HG03097 (cell line): ENCODE measurements around the gene DGKI.

Experiments
- ATAC-seq: cut with Tn5 transposase; IDR thresholded peaks from one replicate; pipeline ENCODE4 v1.9.1; 2021; ENCODE audit not compliant: unreplicated experiment, low FRiP score

DGKI gene

DNA sequence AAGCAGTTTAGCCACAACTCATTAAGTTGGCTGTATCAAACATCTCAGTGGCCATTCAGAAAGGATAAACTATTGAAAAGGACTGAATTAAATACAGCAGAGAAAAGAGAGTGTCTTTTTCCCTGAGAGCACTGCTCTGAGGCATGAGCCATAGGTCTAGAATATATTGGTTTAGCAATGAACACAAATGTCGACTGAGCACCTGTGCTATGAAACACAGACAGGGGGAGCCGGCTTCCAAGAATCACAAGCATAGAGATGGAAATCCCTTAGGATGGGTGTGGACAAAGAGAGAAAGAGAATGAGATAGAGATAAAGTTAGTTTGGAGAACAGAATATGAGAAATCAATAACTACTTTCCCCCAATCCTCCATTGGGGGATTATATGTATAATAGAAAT is 54.8 kb downstream of the DGKI start:
- no peak for ATAC-seq

GRCh38 chr7:137790828-137791227 is 55.9 kb downstream of the DGKI start:
- ATAC-seq: no peak

DNA sequence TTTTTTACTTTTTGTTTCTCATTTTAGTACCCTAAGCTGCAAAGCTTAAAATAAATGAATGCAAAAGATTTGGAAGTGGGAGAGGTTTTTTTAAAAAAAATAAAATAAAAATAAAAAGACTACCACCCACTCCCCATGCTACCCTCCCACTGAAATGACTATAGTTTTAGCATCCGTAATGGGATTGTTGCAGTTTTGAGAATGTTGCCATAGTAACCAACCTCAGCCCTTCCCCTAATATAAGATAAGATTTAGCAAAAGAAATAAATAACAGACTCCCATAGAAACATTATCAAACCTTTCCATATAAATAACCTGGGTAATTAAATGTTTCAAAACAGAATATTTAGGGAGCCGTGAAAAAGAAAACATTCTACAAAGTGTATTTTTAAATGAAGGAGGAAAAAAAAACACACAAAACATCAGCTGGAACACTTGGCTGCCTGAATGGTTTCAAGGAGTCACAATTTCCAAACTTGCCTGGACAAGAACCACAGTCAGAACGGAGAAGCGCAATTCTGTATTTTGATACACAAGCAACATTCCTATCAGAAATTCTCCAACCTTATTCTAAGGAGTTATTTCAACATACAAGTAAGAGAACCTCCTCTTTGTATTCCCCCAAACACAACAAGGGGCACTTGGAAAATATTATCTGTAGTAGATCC is 57.4 kb downstream of the DGKI start:
- no peak for ATAC-seq

DNA sequence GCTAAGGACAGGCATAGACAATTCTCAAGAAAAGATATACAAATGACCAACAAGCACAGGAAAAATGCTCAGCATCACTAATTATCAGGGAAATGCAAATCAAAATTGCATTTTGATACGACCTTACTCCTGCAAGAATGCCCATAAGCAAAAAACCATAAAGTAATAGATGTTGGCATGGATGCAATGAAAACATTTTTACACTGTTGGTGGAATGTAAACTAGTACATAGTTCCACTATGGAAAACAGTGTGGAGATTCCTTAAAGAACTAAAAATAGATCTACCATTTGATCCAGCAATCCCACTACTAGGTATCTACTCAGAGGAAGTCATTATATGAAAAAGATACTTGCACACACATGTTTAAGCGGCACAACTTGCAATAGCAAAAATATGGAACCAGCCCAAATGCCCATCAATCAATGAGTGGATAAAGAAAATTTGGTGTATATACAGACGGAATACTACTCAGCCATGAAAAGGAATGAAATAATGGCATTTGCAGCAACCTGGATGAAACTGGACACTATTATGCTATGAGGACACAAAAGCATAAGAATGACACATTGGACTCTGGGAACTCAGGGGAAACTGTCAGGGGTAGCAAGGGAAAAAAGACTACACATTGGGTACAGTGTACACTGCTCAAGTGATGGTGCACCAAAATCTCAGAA is 59.3 kb downstream of the DGKI start:
- no peak for ATAC-seq

DNA sequence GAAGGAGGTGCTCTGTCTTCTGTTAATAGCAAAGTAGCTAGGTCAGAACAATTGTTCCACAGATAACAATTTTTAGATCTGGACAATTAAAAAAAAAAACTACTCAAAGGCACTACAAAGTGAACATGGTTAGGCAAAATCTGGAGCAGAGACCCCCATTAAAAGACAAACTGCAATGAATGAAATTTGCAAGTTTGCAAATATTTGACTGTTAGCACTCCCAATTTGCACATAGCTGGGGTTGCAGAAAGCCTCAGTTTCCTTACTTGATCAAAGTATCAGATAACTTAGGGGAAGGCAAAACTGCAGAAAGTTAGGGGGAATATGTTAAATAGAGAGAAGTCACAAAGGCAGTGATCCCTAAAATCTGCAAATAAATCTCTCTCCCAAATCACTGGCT is 68.3 kb downstream of the DGKI start:
- ATAC-seq: no peak

GRCh38 chr7:137774793-137775201 is 72.0 kb downstream of the DGKI start:
- no peak for ATAC-seq

GRCh38 chr7:137772748-137773147 is 74.0 kb downstream of the DGKI start:
- no peak for ATAC-seq

- no peak for ATAC-seq
Observed at GRCh38 chr7:137772316-137772715, 74.5 kb downstream of the DGKI start.

GRCh38 chr7:137771679-137772078 is 75.1 kb downstream of the DGKI start:
- no peak for ATAC-seq

DNA sequence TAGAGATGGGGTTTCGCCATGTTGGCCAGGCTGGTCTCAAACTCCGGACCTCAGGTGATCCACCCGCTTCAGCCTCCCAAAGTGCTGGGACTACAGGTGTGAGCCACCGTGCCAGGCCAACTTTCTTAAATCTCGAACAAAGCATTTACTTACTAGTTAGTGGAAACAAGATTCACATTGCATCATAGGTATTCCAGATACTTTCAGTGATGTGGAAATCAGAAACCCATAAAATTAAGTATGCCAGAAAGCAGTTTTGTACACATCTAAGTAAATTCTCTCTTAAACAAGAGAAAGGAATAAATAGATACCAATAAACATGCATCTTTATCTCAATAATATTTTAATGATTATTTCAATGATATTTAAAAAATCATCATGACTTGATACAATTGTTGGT is 75.5 kb downstream of the DGKI start:
- ATAC-seq: no peak

GRCh38 chr7:137768366-137768765 is 78.4 kb downstream of the DGKI start:
- no peak for ATAC-seq

GRCh38 chr7:137762334-137762733 is 84.4 kb downstream of the DGKI start:
- ATAC-seq: no peak

DNA sequence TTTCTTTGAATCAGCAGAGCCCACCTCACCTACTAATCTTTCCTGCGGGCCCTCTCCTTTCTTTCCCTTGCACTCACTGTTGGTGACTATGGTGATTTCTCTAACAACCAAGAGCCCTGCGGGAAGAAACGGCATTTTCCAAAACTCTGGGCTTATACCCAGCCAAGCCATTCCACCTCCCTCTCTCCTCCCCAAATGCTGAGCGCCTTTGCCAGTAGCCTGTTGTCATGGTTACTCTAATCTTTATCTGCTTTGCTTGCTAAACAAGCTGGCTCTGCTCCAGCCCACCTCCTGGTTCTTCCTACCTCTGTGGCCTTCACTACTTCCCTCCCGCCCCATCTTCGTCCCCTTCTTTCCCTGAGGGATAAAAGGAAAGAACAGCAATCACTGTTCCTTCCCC is 86.7 kb downstream of the DGKI start:
- ATAC-seq: no peak

GRCh38 chr7:137757146-137757925 is 89.4 kb downstream of the DGKI start:
- no peak for ATAC-seq

GRCh38 chr7:137755846-137756651 is 90.7 kb downstream of the DGKI start:
- ATAC-seq: no peak

- ATAC-seq: no peak
Observed at GRCh38 chr7:137755427-137755826, 91.3 kb downstream of the DGKI start.

GRCh38 chr7:137753948-137754851 is 92.6 kb downstream of the DGKI start:
- no peak for ATAC-seq

DNA sequence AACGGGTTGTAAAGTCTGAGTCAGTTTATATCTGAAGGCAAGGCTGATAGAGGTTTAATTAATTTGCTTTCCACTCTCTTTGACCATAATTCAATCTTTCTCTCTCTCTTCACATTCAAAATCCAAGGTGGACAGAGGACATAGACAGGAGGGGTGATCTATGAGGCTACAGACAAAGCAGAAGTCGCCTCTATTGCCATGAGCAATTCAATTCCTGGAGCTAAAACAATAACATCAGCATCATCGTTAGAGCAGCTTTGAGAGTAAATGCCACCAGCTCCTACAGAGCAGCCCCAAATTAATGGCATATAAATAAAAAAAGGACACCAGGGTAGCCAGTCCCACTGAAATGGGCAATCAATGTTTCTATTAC is 93.2 kb downstream of the DGKI start:
- ATAC-seq: no peak

DNA sequence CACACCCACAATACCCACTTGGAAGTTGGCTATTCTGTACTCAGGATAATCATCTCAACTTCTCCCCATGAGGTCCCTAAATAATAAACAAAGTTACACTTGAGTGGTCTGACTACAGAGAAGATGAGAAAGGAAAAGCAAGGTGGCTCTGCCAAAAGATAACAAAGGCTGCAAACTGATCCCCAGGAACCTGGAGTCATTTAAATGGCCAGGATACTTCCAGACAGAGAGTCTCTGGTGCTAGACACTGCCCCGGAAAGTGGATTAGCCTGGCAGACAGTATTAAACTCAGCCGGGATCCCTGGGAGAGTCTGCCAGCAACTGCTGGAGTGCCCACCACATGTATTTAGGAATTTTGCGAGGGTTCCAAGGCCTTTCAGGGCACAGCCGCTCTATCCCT is 93.7 kb downstream of the DGKI start:
- no peak for ATAC-seq
